PC-3 (cell line): ENCODE data around the gene DMKN.

ENCODE experiments used
- EZH2 ChIP-seq: fragments of 300-600 bp; sonication (generic); IDR thresholded peaks from one replicate; pipeline ENCODE4 v1.6.1; 2017; ENCODE audit warnings: antibody characterized with exemption, mild to moderate bottlenecking, low read length; ENCODE audit not compliant: unreplicated experiment
- EZH2phosphoT487 ChIP-seq: fragments of 300-600 bp; sonication (generic); IDR thresholded peaks from 2 replicates; pipeline ENCODE4 v1.6.1; 2018; ENCODE audit warnings: mild to moderate bottlenecking, antibody characterized with exemption, low read length, borderline replicate concordance
- TF ChIP-seq, protein P1 (sequence below): fragments of 300-600 bp; sonication (generic); conservative IDR thresholded peaks from 2 replicates; pipeline ENCODE4 v1.5.1; 2017; ENCODE audit warnings: antibody characterized with exemption, low read depth, mild to moderate bottlenecking, low read length

DNA sequence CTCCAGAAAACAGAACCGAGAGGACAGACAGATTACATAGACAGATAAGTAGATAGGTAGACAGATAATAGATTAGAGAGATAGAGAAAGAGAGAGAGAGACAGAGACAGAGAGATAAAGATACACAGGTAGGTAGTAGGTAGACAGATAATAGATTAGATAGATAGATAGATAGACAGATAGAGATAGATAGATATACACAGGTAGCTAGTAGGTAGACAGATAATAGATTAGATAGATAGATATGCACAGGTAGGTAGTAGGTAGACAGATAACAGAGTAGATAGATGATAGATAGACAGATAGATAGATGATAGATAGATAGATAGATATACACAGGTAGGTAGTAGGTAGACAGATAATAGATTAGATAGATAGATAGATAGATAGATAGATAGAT is 55.3 kb downstream of the DMKN start:
- TF ChIP-seq, protein P1, sequence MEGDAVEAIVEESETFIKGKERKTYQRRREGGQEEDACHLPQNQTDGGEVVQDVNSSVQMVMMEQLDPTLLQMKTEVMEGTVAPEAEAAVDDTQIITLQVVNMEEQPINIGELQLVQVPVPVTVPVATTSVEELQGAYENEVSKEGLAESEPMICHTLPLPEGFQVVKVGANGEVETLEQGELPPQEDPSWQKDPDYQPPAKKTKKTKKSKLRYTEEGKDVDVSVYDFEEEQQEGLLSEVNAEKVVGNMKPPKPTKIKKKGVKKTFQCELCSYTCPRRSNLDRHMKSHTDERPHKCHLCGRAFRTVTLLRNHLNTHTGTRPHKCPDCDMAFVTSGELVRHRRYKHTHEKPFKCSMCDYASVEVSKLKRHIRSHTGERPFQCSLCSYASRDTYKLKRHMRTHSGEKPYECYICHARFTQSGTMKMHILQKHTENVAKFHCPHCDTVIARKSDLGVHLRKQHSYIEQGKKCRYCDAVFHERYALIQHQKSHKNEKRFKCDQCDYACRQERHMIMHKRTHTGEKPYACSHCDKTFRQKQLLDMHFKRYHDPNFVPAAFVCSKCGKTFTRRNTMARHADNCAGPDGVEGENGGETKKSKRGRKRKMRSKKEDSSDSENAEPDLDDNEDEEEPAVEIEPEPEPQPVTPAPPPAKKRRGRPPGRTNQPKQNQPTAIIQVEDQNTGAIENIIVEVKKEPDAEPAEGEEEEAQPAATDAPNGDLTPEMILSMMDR: no peak
- no peak for TF ChIP-seq EZH2phosphoT487
- no peak for TF ChIP-seq EZH2
